HEK293T (cell line): ENCODE results near the gene PLCD1.

Source experiments
- ARNT ChIP-seq: fragments of 450-650 bp; IDR thresholded peaks from 2 replicates; pipeline ENCODE4 v1.6.1; 2017; ENCODE audit warnings: mild to moderate bottlenecking
- ELF4 ChIP-seq: fragments of 450-650 bp; IDR thresholded peaks from 2 replicates; pipeline ENCODE4 v1.6.1; 2017; ENCODE audit warnings: antibody characterized with exemption
- FOXA1 ChIP-seq: fragments of 450-650 bp; IDR thresholded peaks from 2 replicates; pipeline ENCODE4 v1.6.1; 2016; ENCODE audit warnings: mild to moderate bottlenecking
- FOXM1 ChIP-seq: fragments of 450-650 bp; IDR thresholded peaks from 2 replicates; pipeline ENCODE4 v1.6.1; 2017; ENCODE audit warnings: mild to moderate bottlenecking, borderline replicate concordance
- HDGF ChIP-seq: fragments of 450-650 bp; IDR thresholded peaks from 2 replicates; pipeline ENCODE4 v1.6.1; 2017; ENCODE audit warnings: antibody characterized with exemption, borderline replicate concordance
- L3MBTL2 ChIP-seq: fragments of 450-650 bp; conservative IDR thresholded peaks from 2 replicates; pipeline ENCODE4 v1.6.1; 2016; ENCODE audit warnings: mild to moderate bottlenecking
- LEF1 ChIP-seq: fragments of 450-650 bp; IDR thresholded peaks from 2 replicates; pipeline ENCODE4 v1.6.1; 2017; ENCODE audit warnings: mild to moderate bottlenecking, borderline replicate concordance
- NFRKB ChIP-seq: fragments of 450-650 bp; IDR thresholded peaks from 2 replicates; pipeline ENCODE4 v1.6.1; 2016; ENCODE audit warnings: mild to moderate bottlenecking, moderate library complexity
- SP1 ChIP-seq: fragments of 450-650 bp; IDR thresholded peaks from 2 replicates; pipeline ENCODE4 v1.6.1; 2017
- TARDBP ChIP-seq: fragments of 450-650 bp; IDR thresholded peaks from 2 replicates; pipeline ENCODE4 v1.6.1; 2016
- ZNF384 ChIP-seq: fragments of 450-650 bp; IDR thresholded peaks from 2 replicates; pipeline ENCODE4 v1.6.1; 2016
- TF ChIP-seq, protein P1 (sequence below): fragments of 450-650 bp; IDR thresholded peaks from 2 replicates; pipeline ENCODE4 v1.6.1; 2016

DNA sequence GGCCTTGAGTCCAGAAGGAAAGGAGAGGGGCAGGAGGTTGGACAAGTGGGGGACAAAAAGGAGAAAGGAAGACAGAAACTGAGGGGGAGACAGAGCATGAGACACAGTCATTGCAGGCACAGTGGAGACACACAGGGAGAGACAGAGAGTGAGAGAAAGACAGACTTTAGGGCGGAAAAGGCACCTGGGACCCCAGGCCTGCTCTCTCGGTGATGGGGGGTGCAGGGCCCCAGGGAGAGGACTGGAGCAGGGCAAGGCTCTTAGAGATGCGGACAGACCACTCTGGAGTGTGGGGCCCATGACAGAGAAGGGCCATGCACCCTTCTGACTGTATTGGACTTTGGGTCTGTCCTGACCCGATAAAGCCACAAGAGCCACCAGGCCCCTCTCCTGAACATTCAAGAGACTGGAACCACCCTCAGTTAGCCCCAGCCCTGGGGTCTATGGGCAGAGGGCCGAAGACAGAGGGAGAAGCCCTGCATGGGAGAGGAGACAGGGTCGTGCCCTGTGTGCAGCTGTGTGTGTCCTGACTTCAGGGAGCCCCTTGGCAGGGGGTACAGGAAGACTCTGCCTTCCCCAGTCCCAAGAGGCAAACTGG is 12.5 kb downstream of the PLCD1 start:
- TF ChIP-seq FOXA1: no peak
- TF ChIP-seq ZNF384: no peak
- TF ChIP-seq, protein P1, sequence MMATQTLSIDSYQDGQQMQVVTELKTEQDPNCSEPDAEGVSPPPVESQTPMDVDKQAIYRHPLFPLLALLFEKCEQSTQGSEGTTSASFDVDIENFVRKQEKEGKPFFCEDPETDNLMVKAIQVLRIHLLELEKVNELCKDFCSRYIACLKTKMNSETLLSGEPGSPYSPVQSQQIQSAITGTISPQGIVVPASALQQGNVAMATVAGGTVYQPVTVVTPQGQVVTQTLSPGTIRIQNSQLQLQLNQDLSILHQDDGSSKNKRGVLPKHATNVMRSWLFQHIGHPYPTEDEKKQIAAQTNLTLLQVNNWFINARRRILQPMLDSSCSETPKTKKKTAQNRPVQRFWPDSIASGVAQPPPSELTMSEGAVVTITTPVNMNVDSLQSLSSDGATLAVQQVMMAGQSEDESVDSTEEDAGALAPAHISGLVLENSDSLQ: no peak
- no peak for TF ChIP-seq NFRKB
- TF ChIP-seq SP1: no peak
- no peak for TF ChIP-seq FOXM1
- no peak for TF ChIP-seq TARDBP
- TF ChIP-seq ARNT: no peak
- no peak for TF ChIP-seq ELF4
- no peak for TF ChIP-seq LEF1
- TF ChIP-seq L3MBTL2: no peak
- TF ChIP-seq HDGF: no peak
